Uterus (tissue), 2 donors: ENCODE data around the gene ACTR5.

ENCODE experiments used
- CTCF ChIP-seq, 4 experiments: fragments of 200-600 bp in 2 of 4; fragments of 450-650 bp in 2 of 4; sonication (generic) in 2 of 4; IDR thresholded peaks; one replicate each; pipeline ENCODE4 v1.5.1; 2016 to 2019; ENCODE audit warnings: antibody characterized with exemption in 4 of 4, mild to moderate bottlenecking in 2 of 4, moderate library complexity in 1 of 4
- POLR2A ChIP-seq, 2 donors: fragments of 450-650 bp; IDR thresholded peaks; one replicate each; pipeline ENCODE4 v1.6.1; 2016; ENCODE audit warnings: antibody characterized with exemption in 2 of 2, mild to moderate bottlenecking in 1 of 2, moderate library complexity in 1 of 2

GRCh38 chr20:38806855-38807655 lies 58.8 kb downstream of the ACTR5 start:
- TF ChIP-seq CTCF (IDR thresholded peaks at IDR 0.05) (no peak), POLR2A (IDR thresholded peaks at IDR 0.05) (no peak)
